HEK293 (cell line): ENCODE measurements around the gene CECR2.
A peak's percentile ranks its signal among the peaks of the same experiment; 100 is the strongest.

Source experiments
- GLIS1 ChIP-seq: fragments of 450-650 bp; formaldehyde crosslinking; IDR thresholded peaks from 2 replicates; pipeline ENCODE4 v1.5.1; 2016; ENCODE audit warnings: missing biosample characterization, missing genetic modification characterization
- SETDB1 ChIP-seq: IDR thresholded peaks from one replicate; pipeline ENCODE4 v1.6.1; 2017; ENCODE audit warnings: mild to moderate bottlenecking, low read length, moderate library complexity, mixed read lengths; ENCODE audit not compliant: insufficient read length
- SP2 ChIP-seq: fragments of 450-650 bp; formaldehyde crosslinking; IDR thresholded peaks from 2 replicates; pipeline ENCODE4 v1.5.1; 2016; ENCODE audit warnings: missing biosample characterization, missing genetic modification characterization
- SP7 ChIP-seq: fragments of 450-650 bp; formaldehyde crosslinking; IDR thresholded peaks from 2 replicates; pipeline ENCODE4 v1.5.1; 2016; ENCODE audit warnings: missing biosample characterization, missing genetic modification characterization
- YY1 ChIP-seq: fragments of 450-650 bp; formaldehyde crosslinking; IDR thresholded peaks from 2 replicates; pipeline ENCODE4 v1.5.1; 2018; ENCODE audit warnings: missing biosample characterization, missing genetic modification characterization
- ZBTB20 ChIP-seq: fragments of 450-650 bp; formaldehyde crosslinking; IDR thresholded peaks from 2 replicates; pipeline ENCODE4 v1.5.1; 2016; ENCODE audit warnings: missing biosample characterization, missing genetic modification characterization
- ZBTB26 ChIP-seq: fragments of 450-650 bp; formaldehyde crosslinking; optimal IDR thresholded peaks from 2 replicates; pipeline ENCODE3; 2016; ENCODE audit warnings: missing biosample characterization, mild to moderate bottlenecking, missing genetic modification characterization
- ZEB2 ChIP-seq: fragments of 450-650 bp; formaldehyde crosslinking; IDR thresholded peaks from 2 replicates; pipeline ENCODE4 v1.5.1; 2016; ENCODE audit warnings: missing biosample characterization, missing genetic modification characterization
- ZIC2 ChIP-seq: fragments of 450-650 bp; formaldehyde crosslinking; IDR thresholded peaks from 2 replicates; pipeline ENCODE4 v1.5.1; 2016; ENCODE audit warnings: missing biosample characterization, missing genetic modification characterization
- ZNF138 ChIP-seq: fragments of 450-650 bp; formaldehyde crosslinking; IDR thresholded peaks from 2 replicates; pipeline ENCODE4 v1.5.1; 2016; ENCODE audit warnings: missing biosample characterization, missing genetic modification characterization, borderline replicate concordance
- ZNF2 ChIP-seq: fragments of 450-650 bp; formaldehyde crosslinking; IDR thresholded peaks from 2 replicates; pipeline ENCODE4 v1.5.1; 2016; ENCODE audit warnings: missing biosample characterization, missing genetic modification characterization
- ZNF23 ChIP-seq: fragments of 450-650 bp; formaldehyde crosslinking; IDR thresholded peaks from 2 replicates; pipeline ENCODE4 v1.5.1; 2016; ENCODE audit warnings: missing biosample characterization, missing genetic modification characterization, borderline replicate concordance
- ZNF302 ChIP-seq: fragments of 450-650 bp; formaldehyde crosslinking; IDR thresholded peaks from 2 replicates; pipeline ENCODE4 v1.5.1; 2016; ENCODE audit warnings: missing biosample characterization, missing genetic modification characterization, low read depth
- ZNF341 ChIP-seq: fragments of 450-650 bp; formaldehyde crosslinking; IDR thresholded peaks from 2 replicates; pipeline ENCODE4; 2016; ENCODE audit warnings: low read depth, missing biosample characterization, missing genetic modification characterization
- ZNF366 ChIP-seq: fragments of 450-650 bp; formaldehyde crosslinking; conservative IDR thresholded peaks from 2 replicates; pipeline ENCODE4 v1.5.1; 2016; ENCODE audit warnings: missing biosample characterization, missing genetic modification characterization
- ZNF37A ChIP-seq: fragments of 450-650 bp; IDR thresholded peaks from 2 replicates; pipeline ENCODE4 v1.5.1; 2018; ENCODE audit warnings: missing biosample characterization, missing genetic modification characterization
- ZNF449 ChIP-seq: fragments of 450-650 bp; formaldehyde crosslinking; IDR thresholded peaks from 2 replicates; pipeline ENCODE4 v1.5.1; 2017; ENCODE audit warnings: missing biosample characterization, mild to moderate bottlenecking, missing genetic modification characterization, moderate library complexity
- ZNF521 ChIP-seq: fragments of 450-650 bp; formaldehyde crosslinking; IDR thresholded peaks from 2 replicates; pipeline ENCODE4 v1.5.1; 2017; ENCODE audit warnings: missing biosample characterization, mild to moderate bottlenecking, missing genetic modification characterization
- ZNF529 ChIP-seq: fragments of 450-650 bp; formaldehyde crosslinking; IDR thresholded peaks from 2 replicates; pipeline ENCODE4 v1.5.1; 2017; ENCODE audit warnings: missing genetic modification characterization, missing biosample characterization; ENCODE audit not compliant: insufficient replicate concordance
- ZNF530 ChIP-seq: fragments of 450-650 bp; formaldehyde crosslinking; IDR thresholded peaks from 2 replicates; pipeline ENCODE4 v1.5.1; 2016; ENCODE audit warnings: low read depth, missing biosample characterization, missing genetic modification characterization
- ZNF596 ChIP-seq: fragments of 450-650 bp; IDR thresholded peaks from 2 replicates; pipeline ENCODE4 v1.5.0; 2018; ENCODE audit warnings: missing biosample characterization, mild to moderate bottlenecking, missing genetic modification characterization, moderate library complexity
- ZNF600 ChIP-seq: fragments of 450-650 bp; formaldehyde crosslinking; IDR thresholded peaks from 2 replicates; pipeline ENCODE4 v1.5.1; 2016; ENCODE audit warnings: missing biosample characterization, missing genetic modification characterization
- ZNF639 ChIP-seq: fragments of 450-650 bp; formaldehyde crosslinking; IDR thresholded peaks from 2 replicates; pipeline ENCODE4 v1.5.1; 2016; ENCODE audit warnings: missing biosample characterization, missing genetic modification characterization
- ZNF654 ChIP-seq: fragments of 450-650 bp; formaldehyde crosslinking; IDR thresholded peaks from 2 replicates; pipeline ENCODE4 v1.5.1; 2016; ENCODE audit warnings: low read depth, missing biosample characterization, missing genetic modification characterization
- ZNF670 ChIP-seq: fragments of 450-650 bp; formaldehyde crosslinking; IDR thresholded peaks from 2 replicates; pipeline ENCODE4 v1.5.1; 2016; ENCODE audit warnings: missing biosample characterization, missing genetic modification characterization, low read depth
- ZNF701 ChIP-seq: fragments of 450-650 bp; formaldehyde crosslinking; IDR thresholded peaks from 2 replicates; pipeline ENCODE4 v1.5.1; 2016; ENCODE audit warnings: missing biosample characterization, missing genetic modification characterization
- ZNF843 ChIP-seq: fragments of 450-650 bp; formaldehyde crosslinking; IDR thresholded peaks from 2 replicates; pipeline ENCODE4 v1.5.1; 2016; ENCODE audit warnings: missing biosample characterization, missing genetic modification characterization
- ZXDB ChIP-seq: fragments of 450-650 bp; formaldehyde crosslinking; IDR thresholded peaks from 2 replicates; pipeline ENCODE4 v1.5.1; 2016; ENCODE audit warnings: missing biosample characterization, missing genetic modification characterization

Gene CECR2

GRCh38 chr22:17370026-17370765, 936 bp downstream of the CECR2 start (continued):
- TF ChIP-seq ZNF639 (tag by site-specific recombination) (no peak), ZXDB (peak; percentile 23; the same call in 1 of the 2 replicates), ZEB2 (tag by site-specific recombination) (peak; percentile 68; the same call in 1 of the 2 replicates), ZNF37A (tag by site-specific recombination) (no peak), ZNF654 (tag by site-specific recombination) (no peak), ZNF2 (tag by site-specific recombination) (no peak), ZNF521 (tag by site-specific recombination) (no peak), ZBTB26 (tag by site-specific recombination) (peak; percentile 60), ZNF302 (tag by site-specific recombination) (no peak), ZNF341 (tag by site-specific recombination) (no peak), ZBTB20 (peak; percentile 30; the same call in 1 of the 2 replicates), ZNF596 (tag by site-specific recombination) (no peak), ZNF600 (tag by site-specific recombination) (no peak), ZNF843 (tag by site-specific recombination) (no peak), ZNF529 (tag by site-specific recombination) (no peak), SP7 (tag by site-specific recombination) (peak; percentile 24; the same call in 1 of the 2 replicates), ZIC2 (tag by site-specific recombination) (peak; percentile 42), ZNF138 (no peak), ZNF670 (tag by site-specific recombination) (no peak), ZNF366 (tag by site-specific recombination) (no peak), ZNF23 (tag by site-specific recombination) (no peak), SP2 (tag by site-specific recombination) (peak; percentile 12; the same call in 1 of the 2 replicates), YY1 (tag by site-specific recombination) (peak; percentile 33; the same call in 1 of the 2 replicates), ZNF701 (no peak), ZNF449 (tag by site-specific recombination) (no peak), ZNF530 (tag by site-specific recombination) (no peak), GLIS1 (tag by site-specific recombination) (no peak), SETDB1 (no peak)
- TF ChIP-seq, all 188 proteins: peak for 10
